ENCODE results near the gene HNRNPD.
"Not testable (repeated sequence)": the region's sequence is repeated elsewhere in the genome, so short reads cannot be mapped to it uniquely, and the experiment has no call there.

HNRNPD gene

GRCh38 chr4:82358847-82359246 is 14.9 kb downstream of the HNRNPD start:
- FAIRE-seq (no peak), DNase-seq (ENCODE audit: insufficient read length, low spot score) (no peak)
- no peak for TF ChIP-seq CTCF (IDR thresholded peaks at IDR 0.05; ENCODE audit: insufficient read depth, missing control alignments)

DNA sequence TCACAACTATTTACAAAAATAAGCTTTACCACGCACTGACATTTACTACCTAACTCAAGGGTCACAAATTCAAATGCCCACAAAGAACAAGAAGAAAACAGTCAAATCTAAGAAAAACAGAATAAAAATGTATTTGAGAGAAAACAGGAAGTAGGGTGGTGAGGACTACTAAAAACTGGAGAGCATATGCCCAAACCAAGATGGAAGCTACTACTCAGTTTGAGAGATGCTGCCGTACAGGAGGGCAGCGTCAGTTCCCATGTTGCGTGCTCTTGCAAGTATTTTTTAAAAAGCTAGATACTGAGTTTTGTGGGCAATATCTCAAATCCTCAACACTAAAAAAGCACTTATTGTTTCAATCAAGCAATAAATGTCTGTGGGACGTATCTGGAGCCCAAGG is 16.2 kb downstream of the HNRNPD start:
- FAIRE-seq (no peak), DNase-seq (ENCODE audit: insufficient read length, low spot score) (no peak)
- TF ChIP-seq CTCF (IDR thresholded peaks at IDR 0.05; ENCODE audit: insufficient read depth, missing control alignments), result no peak

- no peak for DNase-seq (ENCODE audit: insufficient read length, low spot score)
- no peak for TF ChIP-seq CTCF (IDR thresholded peaks at IDR 0.05; ENCODE audit: insufficient read depth, missing control alignments)
- FAIRE-seq, result no peak
Measured at GRCh38 chr4:82354788-82355187, 19.0 kb downstream of the HNRNPD start.

DNA sequence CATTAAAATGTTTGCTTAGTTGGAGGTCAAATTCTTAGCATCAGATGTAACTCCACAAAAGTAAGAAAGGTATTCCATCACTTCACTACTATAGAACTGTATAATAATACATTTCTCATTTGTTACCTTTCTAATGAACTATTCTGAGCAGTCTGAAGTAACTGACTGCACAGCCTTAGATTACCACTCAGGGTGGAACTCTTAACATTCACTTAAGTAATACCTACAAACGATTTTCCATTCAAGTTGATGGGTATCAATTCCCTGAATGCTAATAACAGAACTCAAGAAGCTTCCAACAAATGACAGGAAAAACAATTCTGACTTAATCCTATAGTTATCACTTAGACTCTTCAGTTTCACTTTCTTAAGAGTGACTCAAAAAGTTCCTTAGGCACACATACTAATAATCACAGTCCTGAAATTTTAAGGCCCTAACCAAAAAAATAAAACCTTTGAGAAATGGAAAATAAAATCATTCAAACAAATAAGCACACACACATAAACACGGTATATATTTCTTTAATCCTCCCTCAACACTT is 20.9 kb downstream of the HNRNPD start:
- FAIRE-seq (no peak), DNase-seq (ENCODE audit: insufficient read length, low spot score) (no peak)
- TF ChIP-seq CTCF (IDR thresholded peaks at IDR 0.05; ENCODE audit: insufficient read depth, missing control alignments), result no peak

DNA sequence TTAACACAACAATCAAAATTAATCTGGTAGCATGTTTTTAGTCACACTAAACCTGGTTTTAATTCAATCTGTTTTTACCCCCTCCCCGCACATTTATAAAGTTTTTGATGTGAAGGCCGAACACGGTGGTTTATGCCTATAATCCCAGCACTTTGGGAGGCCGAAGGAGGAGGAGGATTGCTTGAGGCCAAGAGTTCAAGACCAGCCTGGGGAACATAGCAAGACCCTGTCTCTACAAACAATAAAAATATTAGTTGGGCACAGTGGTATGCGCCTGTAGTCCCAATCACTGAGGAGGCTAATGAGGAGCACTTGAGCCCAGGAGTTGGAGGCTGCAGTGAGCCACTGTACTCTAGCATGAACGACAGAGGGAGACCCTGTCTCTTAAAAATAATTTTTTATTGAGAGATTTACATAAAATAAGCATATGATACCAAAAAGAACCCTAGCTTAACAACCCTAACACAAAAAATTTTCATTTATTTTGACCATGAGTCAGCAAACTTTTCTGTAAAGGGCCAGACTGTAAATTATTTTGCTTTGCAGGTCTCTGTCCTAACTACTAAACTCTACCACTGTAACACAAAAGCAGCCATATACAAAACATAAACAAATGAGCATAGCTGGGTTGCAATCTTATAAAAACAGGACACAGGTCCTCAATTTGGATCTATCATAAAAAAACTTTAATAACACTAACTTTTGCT is 21.5 kb downstream of the HNRNPD start:
- FAIRE-seq, result no peak
- no peak for TF ChIP-seq CTCF (IDR thresholded peaks at IDR 0.05; ENCODE audit: insufficient read depth, missing control alignments)
- DNase-seq (ENCODE audit: insufficient read length, low spot score), result no peak

DNA sequence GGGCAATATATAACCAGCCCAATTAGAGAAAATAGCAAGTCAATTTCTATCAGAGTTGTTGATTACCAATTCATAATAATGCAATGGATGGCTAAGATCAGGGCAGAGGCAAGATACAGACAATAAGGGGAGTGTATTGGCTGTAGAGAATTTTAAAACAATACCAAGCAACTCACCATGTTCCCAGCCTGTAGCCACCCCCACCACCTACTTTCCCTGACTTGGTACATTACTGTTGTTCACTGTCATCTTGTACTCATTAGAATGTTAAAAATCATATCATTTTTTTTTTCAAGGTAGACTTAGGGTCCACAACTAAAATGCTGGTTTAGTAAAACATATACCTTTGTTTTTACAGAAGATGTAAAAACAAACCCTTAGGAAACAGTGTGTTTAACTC is 27.7 kb downstream of the HNRNPD start:
- TF ChIP-seq CTCF (IDR thresholded peaks at IDR 0.05; ENCODE audit: insufficient read depth, missing control alignments), result no peak
- DNase-seq (ENCODE audit: insufficient read length, low spot score), result no peak
- no peak for FAIRE-seq

GRCh38 chr4:82335043-82335442 is 38.7 kb downstream of the HNRNPD start:
- DNase-seq (ENCODE audit: insufficient read length, low spot score) (no peak), FAIRE-seq (no peak)
- TF ChIP-seq CTCF (IDR thresholded peaks at IDR 0.05; ENCODE audit: insufficient read depth, missing control alignments), result no peak

DNA sequence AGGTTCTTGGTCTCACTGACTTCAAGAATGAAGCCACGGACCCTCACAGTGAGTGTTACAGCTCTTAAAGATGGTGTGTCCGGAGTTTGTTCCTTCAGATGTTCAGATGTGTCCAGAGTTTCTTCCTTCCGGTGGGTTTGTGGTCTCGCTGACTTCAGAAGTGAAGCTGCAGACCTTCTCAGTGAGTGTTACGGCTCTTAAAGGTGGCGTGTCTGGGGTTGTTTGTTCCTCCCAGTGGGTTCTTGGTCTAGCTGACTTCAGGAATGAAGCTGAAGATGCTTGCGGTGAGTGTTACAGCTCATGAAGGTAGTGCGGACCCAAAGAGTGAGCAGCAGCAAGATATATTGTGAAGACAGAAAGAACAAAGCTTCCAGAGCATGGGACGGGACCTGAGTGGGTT is 40.1 kb downstream of the HNRNPD start:
- not testable (repeated sequence) for FAIRE-seq; DNase-seq (ENCODE audit: insufficient read length, low spot score)
